ENCODE measurements around the gene KRT74.

DNA sequence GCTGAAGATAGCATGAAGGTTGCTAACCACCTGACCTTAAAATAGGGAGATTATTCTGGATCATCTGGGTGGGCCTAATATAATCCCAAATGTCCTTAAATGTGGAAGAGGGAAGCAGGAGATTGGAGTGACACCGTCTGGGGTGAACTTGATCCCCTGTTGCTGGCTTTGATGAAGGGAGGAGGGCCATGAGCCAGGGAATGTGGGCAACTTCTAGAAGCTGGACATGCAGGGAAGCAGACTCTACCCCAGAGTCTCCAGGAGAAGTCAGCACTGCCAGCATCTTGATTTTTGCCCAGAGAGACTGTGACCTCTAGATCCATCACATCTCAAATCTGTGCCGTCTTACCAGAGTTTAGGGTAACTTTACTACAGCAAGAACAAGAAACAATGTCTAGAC, 44.2 kb downstream of the KRT74 start:
- TF ChIP-seq, protein P1, sequence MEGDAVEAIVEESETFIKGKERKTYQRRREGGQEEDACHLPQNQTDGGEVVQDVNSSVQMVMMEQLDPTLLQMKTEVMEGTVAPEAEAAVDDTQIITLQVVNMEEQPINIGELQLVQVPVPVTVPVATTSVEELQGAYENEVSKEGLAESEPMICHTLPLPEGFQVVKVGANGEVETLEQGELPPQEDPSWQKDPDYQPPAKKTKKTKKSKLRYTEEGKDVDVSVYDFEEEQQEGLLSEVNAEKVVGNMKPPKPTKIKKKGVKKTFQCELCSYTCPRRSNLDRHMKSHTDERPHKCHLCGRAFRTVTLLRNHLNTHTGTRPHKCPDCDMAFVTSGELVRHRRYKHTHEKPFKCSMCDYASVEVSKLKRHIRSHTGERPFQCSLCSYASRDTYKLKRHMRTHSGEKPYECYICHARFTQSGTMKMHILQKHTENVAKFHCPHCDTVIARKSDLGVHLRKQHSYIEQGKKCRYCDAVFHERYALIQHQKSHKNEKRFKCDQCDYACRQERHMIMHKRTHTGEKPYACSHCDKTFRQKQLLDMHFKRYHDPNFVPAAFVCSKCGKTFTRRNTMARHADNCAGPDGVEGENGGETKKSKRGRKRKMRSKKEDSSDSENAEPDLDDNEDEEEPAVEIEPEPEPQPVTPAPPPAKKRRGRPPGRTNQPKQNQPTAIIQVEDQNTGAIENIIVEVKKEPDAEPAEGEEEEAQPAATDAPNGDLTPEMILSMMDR (IDR thresholded peaks at IDR 0.05) = no peak
- TF ChIP-seq EP300 (IDR thresholded peaks at IDR 0.05) (no peak), POLR2A (IDR thresholded peaks at IDR 0.05) (no peak)
